Hematopoietic multipotent progenitor cell treated with erythropoietin and hydrocortisone succinate and interleukin-3 and kit ligand, for 17 days (in vitro differentiated cells): ENCODE measurements around the gene FITM2.
"Not testable (repeated sequence)": the region's sequence is repeated elsewhere in the genome, so short reads cannot be mapped to it uniquely, and the experiment has no call there.

Source experiments
- DNase-seq: peaks from one replicate; pipeline ENCODE4 v3.0.0-alpha.2; 2015; ENCODE audit warnings: low spot score

FITM2 gene, protein sequence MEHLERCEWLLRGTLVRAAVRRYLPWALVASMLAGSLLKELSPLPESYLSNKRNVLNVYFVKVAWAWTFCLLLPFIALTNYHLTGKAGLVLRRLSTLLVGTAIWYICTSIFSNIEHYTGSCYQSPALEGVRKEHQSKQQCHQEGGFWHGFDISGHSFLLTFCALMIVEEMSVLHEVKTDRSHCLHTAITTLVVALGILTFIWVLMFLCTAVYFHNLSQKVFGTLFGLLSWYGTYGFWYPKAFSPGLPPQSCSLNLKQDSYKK

GRCh38 chr20:44310664-44311639 lies at the start of gene FITM2:
Gene FITM2, minus strand, starts transcription at chr20:44311202. Its CDS starts 54 bp downstream, at chr20:44311148.
- peak; percentile 99 for DNase-seq

DNA sequence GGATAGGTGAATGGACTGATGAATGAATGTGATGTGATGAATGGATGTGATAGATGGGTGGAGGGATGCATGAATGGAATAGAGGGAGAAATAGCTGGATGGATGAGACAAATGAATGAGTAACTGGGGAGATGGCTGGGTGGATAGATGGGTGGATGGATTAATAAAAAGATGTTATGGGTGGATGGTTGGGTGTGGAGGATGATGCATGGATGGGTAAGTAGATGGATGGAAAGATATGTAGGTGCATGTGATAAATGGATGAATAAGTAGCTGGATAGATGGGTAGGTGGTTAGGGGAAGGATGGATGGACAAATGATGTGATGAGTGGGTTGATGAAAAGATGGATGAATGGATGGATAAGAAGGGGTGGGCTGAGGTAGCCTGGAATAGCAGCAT lies 49.2 kb upstream of the FITM2 start:
- no peak for DNase-seq

- DNase-seq = no peak
Measured at GRCh38 chr20:44358776-44359175, 47.8 kb upstream of the FITM2 start.

DNA sequence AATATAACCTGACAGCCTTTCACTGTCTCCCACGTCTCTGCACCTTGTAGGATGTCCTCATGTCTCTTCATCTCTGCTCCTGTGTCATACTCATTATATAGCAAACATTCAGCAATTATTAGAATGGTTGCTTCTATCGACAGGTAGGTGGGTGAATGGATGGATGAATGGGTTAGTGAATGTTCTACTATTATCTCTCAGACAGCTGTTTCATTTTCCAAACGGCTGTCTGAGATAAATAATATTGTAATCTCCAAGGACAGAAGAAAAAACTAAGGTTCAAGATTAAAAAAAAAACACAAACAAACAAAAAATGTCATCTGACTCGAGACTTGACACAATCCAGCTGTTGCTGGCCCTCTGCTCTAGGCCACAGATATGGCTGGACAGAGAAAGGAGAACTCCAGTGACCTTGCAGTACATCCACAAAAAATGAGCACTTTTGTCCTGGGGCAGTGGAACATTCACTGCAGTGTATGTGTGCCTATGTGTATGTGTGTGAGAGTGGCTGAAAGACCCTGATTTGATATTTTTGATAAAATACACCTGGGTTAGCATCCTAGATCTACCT lies 46.6 kb upstream of the FITM2 start:
- DNase-seq = no peak

- no peak for DNase-seq
Measured at GRCh38 chr20:44357020-44357419, 46.0 kb upstream of the FITM2 start.

DNA sequence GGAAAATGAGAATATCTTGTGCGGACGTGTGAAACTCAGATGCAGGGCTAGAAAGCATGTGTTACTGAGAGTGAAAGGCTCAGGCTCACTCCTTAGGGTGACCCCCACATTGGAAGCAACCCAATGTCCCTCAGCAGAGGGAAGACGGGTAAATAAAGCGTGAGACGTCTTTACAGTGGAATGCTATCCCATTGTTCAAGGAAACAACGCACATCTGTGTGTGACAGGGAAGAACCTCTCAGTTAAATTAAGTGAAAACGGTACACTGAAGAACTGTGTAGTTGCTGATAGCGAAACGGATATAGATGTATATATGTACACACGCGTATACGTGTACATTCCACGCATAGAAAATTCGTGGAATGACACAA lies 45.3 kb upstream of the FITM2 start:
- no peak for DNase-seq

- DNase-seq = no peak
Measured at GRCh38 chr20:44355498-44356352, 44.7 kb upstream of the FITM2 start, which contains the start of gene HNF4A. Gene HNF4A, plus strand, starts transcription at chr20:44355699. Its CDS starts 106 bp downstream, at chr20:44355805.

DNA sequence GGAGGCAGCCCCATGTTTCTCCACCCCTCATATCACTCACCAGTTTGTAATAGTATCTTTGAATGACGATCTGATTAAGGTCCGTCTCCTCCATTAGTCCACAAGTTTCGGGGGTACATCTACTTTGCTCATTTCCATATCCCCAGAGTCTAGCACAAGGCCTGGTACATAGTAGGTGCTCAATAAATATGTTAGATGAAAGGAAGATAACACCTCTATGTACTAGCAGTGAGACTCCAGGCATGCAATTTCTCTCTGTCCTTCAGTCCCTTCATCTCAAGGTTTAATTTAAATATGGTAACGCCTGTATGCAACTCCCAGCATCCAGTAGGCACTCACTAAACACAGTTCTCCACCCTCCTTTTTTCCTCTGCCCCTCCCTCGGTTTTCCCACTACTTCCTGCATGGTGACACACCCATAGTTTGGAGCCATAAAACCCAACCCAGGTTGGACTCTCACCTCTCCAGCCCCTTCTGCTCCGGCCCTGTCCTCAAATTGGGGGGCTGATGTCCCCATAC lies 44.0 kb upstream of the FITM2 start:
- no peak for DNase-seq

- no peak for DNase-seq
Measured at GRCh38 chr20:44350567-44350966, 39.6 kb upstream of the FITM2 start.

- no peak for DNase-seq
Measured at GRCh38 chr20:44349349-44349748, 38.3 kb upstream of the FITM2 start.

GRCh38 chr20:44348168-44348659 lies 37.2 kb upstream of the FITM2 start:
- no peak for DNase-seq

GRCh38 chr20:44345941-44346340 lies 34.9 kb upstream of the FITM2 start:
- DNase-seq = not testable (repeated sequence)

DNA sequence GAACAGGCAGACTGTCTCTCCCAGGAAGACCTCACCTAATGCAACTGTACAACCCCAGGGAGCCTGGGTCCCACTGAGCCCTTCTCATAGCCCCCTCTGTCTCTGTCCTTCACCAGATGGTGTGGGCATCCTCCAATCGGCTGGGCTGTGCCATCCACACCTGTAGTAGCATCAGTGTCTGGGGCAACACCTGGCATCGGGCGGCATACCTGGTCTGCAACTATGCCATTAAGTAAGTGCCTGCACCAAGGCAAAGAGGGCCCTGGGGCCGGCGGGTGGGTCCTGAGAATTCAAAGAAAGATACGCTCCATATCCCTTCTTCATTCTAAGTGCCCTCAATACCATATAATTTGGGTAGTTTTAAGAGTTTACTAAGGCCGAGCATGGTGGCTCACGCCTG lies 34.1 kb upstream of the FITM2 start:
- no peak for DNase-seq

- DNase-seq = no peak
Measured at GRCh38 chr20:44344723-44345122, 33.7 kb upstream of the FITM2 start.

GRCh38 chr20:44343162-44343675 lies 32.2 kb upstream of the FITM2 start:
- DNase-seq = no peak

- DNase-seq = no peak
Measured at GRCh38 chr20:44342248-44342647, 31.2 kb upstream of the FITM2 start.

DNA sequence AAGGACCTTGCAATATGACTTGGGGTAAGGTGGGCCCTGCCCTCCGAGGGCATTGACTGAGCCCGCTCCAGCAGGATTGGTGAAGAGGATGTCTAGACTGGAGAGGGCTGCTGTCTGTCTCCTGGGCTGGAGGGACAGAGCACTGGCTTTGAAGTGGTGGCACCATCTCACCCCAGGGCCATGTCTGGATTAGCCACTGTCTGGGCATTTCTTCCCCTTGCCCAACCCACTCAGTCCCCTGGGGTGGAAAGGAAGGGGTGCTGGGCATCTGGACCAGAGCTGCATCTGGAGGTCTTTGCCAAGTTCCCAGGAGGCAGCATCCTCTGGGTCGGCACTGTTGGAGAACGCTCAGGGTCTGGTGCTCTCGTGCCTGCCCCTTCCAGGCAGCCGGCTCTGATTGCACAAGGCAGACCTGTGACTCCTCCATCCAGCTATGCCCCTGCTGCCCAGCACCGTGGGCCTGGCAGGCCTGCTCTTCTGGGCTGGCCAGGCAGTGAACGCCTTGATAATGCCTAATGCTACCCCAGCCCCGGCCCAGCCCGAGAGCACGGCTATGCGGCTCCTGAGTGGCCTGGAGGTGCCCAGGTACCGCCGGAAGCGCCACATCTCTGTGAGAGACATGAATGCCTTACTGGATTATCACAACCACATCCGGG lies 25.9 kb upstream of the FITM2 start, which contains the start of gene R3HDML:
Gene R3HDML, plus strand, starts transcription at position 319 of the 656 bp plus-strand sequence. Its CDS starts 115 bp downstream, at position 434.
- DNase-seq = no peak

DNA sequence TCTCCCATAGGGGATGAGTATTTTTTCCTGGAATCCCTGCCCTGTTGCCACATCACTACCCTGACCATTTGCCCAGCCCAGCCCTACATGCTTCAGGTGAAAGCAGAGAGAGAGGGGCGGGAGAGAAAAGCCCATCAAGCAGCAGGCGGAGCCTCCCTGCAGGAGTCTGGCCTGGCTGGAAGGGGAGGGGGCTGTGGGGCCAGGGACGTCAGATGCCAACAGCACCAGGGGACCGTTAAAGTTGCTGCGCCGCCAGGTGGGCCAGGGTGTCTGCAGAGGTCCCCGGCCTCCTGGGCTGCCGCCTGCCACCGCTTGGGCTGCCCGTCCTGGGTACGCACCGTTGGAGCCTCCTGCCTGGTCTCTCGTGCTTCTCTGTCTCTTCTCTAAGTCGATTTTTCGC lies 25.1 kb upstream of the FITM2 start:
- no peak for DNase-seq

- no peak for DNase-seq
Measured at GRCh38 chr20:44335675-44336074, 24.7 kb upstream of the FITM2 start.

- DNase-seq = no peak
Measured at GRCh38 chr20:44334709-44335108, 23.7 kb upstream of the FITM2 start.
